Motor neuron (in vitro differentiated cells): Measurements from ENCODE around the gene TLL2. TPM values are rescaled to one million over a fixed set of nuclear protein-coding genes. Genes with fewer than 3 reads are reported as not detected.

Source experiments
- ATAC-seq, 8 experiments: fragments of 200-7000 bp; cut with Tn5 transposase; replicated peaks in 6 of 8; 2 replicates each; pipeline ENCODE4 v1.8.0; 2021; ENCODE audit warnings: mild to moderate bottlenecking in 8 of 8, moderate library complexity in 8 of 8
- H3K27ac ChIP-seq, 2 donors: fragments of 250-450 bp; sonication (Bioruptor Pico); 2 replicates each; pipeline ENCODE4 v1.9.0; 2021; ENCODE audit warnings: antibody characterized with exemption in 2 of 2, mild to moderate bottlenecking in 2 of 2, moderate library complexity in 1 of 2
- H3K4me1 ChIP-seq, 2 donors: fragments of 250-450 bp; sonication (Bioruptor Pico); replicated peaks in 1 of 2; 2 replicates each; pipeline ENCODE4 v1.6.1; 2021; ENCODE audit warnings: antibody characterized with exemption in 2 of 2, mild to moderate bottlenecking in 2 of 2, moderate library complexity in 1 of 2
- H3K4me3 ChIP-seq, 5 donors: fragments of 250-450 bp; sonication (Bioruptor Pico); 2 replicates each; pipeline ENCODE4 v1.9.0; 2021; ENCODE audit warnings: antibody characterized with exemption in 5 of 5, mild to moderate bottlenecking in 5 of 5, moderate library complexity in 4 of 5
- WGBS, 10 experiments: fragments of 450-650 bp; shearing (Covaris generic); methylation state at CpG; one replicate each; pipeline ENCODE4 v1.0.0; 2022; 5-methylcytosine and 5-hydroxymethylcytosine counted together
- in situ Hi-C, 9 experiments: fragments of 400-800 bp; cut with MboI; loops; one replicate each; pipeline ENCODE4 v1.15.0; 2021; ENCODE audit warnings: low sequenced_read_pairs in 9 of 9, low pct_unique_long_range_greater_than_20kb in 2 of 9; ENCODE audit not compliant: unreplicated experiment in 9 of 9
- total RNA-seq, 8 experiments: library from RNA; unstranded; fragments of 300-600 nt; gene quantifications; 2 replicates each; pipeline versions ENCODE4 v1.2.3 to v1.2.4, GENCODE V29; 2022

TLL2 gene
- total RNA-seq, 8 experiments from 2014 or later, result 1.1 to 20.4 (median 2.2) TPM

DNA sequence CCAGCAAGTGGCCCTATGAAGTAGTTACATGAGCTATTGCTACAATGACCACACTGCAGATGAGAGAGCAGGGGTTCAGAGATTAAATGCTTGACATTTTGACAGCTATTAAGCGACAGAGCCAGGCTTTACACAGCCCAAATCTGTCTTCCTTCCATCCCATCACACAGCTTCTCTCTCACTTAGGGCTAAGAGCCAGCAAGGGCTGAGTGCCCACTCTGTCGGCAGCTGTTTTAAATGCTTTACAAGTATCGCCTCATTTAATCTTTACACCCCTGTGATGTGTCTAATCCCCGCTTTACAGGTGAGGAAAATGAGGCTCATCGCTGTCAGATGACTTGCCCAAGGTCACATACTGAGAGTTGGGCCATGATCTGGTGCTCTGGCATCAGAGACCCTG, 139.7 kb downstream of the TLL2 start:
- no peak overlapping the region for H3K27ac ChIP-seq
- H3K4me3 ChIP-seq, result no peak overlapping the region
- no peak for ATAC-seq
- in situ Hi-C loops, result no loop called here
- WGBS, 10 experiments, result 84 to 100% (median 98%) methylated on average over 1 to 5 of the region's 5 CpGs; no CpG with 5 or more reads in 4 of the 10 experiments
- peaks cover 4% of the 10 kb centered on the region in 2 donors for H3K4me1 ChIP-seq

DNA sequence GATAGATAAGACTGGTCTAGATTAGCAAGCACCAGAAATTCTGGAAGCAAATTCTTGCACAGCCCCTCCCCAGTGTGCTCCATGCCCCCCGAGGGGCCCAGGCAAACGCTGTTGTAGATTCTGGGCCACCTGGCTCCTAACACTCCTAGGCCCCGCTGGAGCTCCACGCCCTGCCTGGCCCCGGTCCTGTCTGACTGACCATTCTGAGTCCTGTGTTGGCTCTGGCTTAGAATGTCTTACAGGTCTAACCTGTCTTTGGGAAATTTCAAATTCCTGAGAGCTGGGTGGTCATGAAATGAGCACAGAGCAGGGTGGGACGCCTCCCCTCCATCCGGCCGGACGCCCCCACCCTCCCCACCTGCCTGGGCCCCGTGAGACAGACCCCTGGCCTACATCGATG, 142.4 kb downstream of the TLL2 start:
- Histone ChIP-seq H3K4me1 (peaks cover 4 to 6% of the 10 kb centered on the region in 2 donors), H3K27ac (no peak overlapping the region), H3K4me3 (no peak overlapping the region)
- ATAC-seq, result no peak
- WGBS, 10 experiments, result 0 to 100% (median 70%) methylated on average over 1 to 5 of the region's 11 CpGs; no CpG with 5 or more reads in 5 of the 10 experiments
- in situ Hi-C loops, result no loop called here

DNA sequence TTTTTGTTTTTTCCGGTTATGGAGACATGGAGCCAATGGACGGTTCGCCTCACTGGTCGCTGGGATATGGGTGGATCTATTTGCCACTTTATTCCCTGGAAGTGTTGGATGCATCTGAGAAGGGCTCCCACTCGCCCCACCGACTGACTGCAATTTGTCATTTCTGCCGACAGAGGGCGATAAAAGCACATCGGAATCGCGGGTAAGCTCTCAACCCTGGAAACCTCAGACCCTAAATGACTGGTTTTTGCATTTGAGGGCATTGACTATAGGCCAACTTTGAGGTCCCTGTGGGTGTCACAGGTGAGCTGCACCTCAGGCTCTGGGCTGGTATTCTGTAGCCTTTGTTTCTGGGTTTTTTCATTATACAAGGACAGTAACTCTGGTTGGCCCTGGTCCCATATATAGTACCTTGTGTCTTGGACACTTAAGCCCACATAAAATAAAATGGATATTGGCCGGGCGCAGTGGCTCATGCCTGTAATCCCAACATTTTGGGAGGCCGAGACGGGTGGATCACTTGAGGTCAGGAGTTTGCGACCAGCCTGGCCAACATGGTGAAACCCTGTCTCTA, 143.1 kb downstream of the TLL2 start:
- in situ Hi-C loops, result no loop called here
- Histone ChIP-seq H3K27ac (no peak overlapping the region), H3K4me1 (peaks cover 4 to 6% of the 10 kb centered on the region in 2 donors), H3K4me3 (no peak overlapping the region)
- WGBS, 10 experiments, result 2 to 94% (median 41%) methylated on average over 3 to 10 of the region's 16 CpGs; no CpG with 5 or more reads in 2 of the 10 experiments
- ATAC-seq, result peak in 3 of 8 experiments; percentile 25 to 42 (median 25)

DNA sequence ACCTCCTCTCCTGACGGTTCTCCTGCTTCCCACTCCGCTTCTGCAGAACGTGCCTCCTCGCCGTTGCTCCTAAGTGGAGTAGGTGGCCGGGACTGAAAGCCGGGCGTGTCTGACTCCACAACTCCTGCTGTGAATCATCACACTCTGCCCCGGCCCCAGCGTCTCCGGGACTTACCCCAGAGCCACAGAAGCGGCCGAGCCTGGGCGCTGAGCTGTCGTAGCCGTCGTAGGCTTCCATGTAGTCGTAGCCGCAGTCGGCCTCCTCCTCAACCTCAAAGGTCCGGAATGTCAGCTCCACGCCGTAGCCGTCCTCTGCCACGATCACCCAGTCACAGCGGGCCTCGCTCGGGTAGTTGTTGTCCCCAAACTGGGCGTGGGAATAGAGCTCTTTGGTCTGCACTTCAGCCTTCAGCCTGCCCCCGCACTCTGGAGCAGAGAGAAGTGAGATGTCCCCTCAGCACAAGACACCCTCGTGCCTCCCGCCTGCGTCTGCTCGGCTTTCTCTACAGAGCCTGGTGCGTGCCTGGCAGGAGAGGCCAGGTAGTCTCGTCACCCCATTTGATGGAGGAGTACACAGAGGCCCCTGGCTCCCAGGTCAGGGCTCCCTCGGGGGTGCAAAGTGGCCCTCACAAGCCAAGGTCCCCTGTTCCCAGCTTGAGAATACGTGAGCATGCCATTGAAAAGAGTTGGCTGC, 143.7 kb downstream of the TLL2 start:
- Histone ChIP-seq H3K4me3 (no peak overlapping the region), H3K27ac (no peak overlapping the region), H3K4me1 (peaks cover 3 to 4% of the 10 kb centered on the region in 2 donors)
- in situ Hi-C loops, result no loop called here
- peak in 1 of 8 experiments; percentile 16 for ATAC-seq
- 70 to 100% (median 86%) methylated on average over 1 to 14 of the region's 38 CpGs; no CpG with 5 or more reads in 4 of the 10 experiments for WGBS, 10 experiments

DNA sequence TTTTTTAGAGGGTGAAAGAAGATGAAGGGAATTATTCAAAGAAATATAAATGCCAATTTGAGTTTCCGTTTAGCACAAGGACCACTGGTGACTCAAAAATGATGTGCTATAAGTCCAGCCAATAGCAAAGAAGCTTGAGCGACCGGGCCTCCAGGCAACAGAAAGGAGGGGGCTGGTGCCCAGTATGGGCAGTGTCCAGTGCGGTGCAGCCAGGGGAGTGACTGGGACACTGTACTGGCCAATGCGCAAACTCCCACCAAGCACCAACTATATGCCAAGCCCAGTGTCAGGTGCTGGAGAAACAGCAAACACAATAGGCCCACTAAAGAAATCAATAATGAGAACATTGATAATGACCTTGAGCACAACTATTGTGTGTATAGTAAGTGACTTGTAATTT, 144.8 kb downstream of the TLL2 start:
- 66 to 100% (median 93%) methylated on average over 2 to 5 of the region's 5 CpGs; no CpG with 5 or more reads in 4 of the 10 experiments for WGBS, 10 experiments
- peaks cover 0 to 3% of the 10 kb centered on the region in 2 donors for H3K4me1 ChIP-seq
- no peak overlapping the region for H3K4me3 ChIP-seq
- no peak overlapping the region for H3K27ac ChIP-seq
- in situ Hi-C loops, result no loop called here
- ATAC-seq, result no peak

DNA sequence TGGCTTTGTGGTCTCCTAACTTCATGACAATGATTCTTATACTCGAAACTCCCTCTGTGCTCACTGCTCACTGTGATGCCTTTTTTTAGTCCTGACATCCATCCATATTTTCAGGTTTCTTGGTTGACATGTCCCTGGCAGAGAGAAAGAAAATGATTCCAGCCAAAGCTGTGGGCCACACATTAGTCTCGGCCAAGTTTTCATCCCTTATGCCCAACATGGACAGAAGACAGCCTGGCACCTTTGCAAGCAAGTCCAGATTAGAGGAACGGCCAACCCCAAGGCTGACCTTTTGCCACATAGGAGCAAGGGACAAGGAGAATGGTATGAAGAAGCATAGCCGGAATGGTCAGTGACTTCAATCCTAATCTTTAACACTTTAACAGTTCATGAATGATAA, 146.3 kb downstream of the TLL2 start:
- Histone ChIP-seq H3K4me3 (no peak overlapping the region), H3K4me1 (peaks cover 0 to 3% of the 10 kb centered on the region in 2 donors), H3K27ac (no peak overlapping the region)
- ATAC-seq, result no peak
- 33 to 100% (median 75%) methylated on average over 1 to 4 of the region's 4 CpGs for WGBS, 10 experiments
- in situ Hi-C loops, result no loop called here

DNA sequence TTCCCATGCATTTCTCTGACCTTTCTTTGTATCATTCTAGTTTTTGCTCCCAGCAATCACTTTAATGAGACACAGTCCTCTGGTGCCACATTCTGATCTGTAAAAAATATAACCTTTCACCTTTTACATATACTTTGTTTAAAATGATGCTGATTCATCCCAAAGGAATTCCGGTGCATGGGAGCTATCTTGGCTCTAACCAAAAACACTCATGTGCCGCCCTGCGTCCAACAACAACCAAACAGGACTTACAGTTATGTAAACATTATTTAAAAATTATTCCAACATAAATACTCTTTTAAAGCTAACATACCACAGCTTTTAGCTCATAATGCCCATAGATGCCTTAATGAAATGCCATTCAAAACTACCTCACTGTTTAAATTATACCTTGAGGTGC, 147.2 kb downstream of the TLL2 start:
- in situ Hi-C loops, result no loop called here
- WGBS, 10 experiments, result 37 to 100% (median 88%) methylated on average over 2 to 3 of the region's 3 CpGs
- peaks cover 0 to 3% of the 10 kb centered on the region in 2 donors for H3K4me1 ChIP-seq
- peak in 1 of 8 experiments; percentile 14 for ATAC-seq
- no peak overlapping the region for H3K27ac ChIP-seq
- no peak overlapping the region for H3K4me3 ChIP-seq

DNA sequence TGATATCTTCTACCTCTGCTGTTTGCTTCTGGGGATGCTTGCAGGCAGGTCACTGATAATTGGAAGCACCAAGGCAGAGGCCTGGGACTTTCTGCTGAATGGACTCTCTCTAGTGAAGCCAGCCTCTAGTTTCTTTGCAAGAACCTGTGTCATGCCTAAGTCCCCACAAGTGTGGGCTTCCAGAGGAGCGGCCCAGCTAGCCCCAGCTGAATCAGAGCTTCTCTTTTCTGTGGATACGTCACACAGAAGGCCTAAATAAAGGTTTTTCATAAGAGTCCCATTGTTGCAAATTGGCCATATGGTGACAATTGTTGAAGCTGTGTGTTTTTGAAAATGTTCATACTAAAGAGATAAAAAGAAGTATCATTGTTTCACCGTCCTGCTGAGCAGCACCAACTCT, 148.2 kb downstream of the TLL2 start:
- in situ Hi-C loops, result no loop called here
- 53 to 100% (median 68%) methylated on average over 1 to 3 of the region's 3 CpGs; no CpG with 5 or more reads in 2 of the 10 experiments for WGBS, 10 experiments
- no peak overlapping the region for H3K4me3 ChIP-seq
- H3K4me1 ChIP-seq, result peaks cover 0 to 3% of the 10 kb centered on the region in 2 donors
- no peak overlapping the region for H3K27ac ChIP-seq
- no peak for ATAC-seq

DNA sequence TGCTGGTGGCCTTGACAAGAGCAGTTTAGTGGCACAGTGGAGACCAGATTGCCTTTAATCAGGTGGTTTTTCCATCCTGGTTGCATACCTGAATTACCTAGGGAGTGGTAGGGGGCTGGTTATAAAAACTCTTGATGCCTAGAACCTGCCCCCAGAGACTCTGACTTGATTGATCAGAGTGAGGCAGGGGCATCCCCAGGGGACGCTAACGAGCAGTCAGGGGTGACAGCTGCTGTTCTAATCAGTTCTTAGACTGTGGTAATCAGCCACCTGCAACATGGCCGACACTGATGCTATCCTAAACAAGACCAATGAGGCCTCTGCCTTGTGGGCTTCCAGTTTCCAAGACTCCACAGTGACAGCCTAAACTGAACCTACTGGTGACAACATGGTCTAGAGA, 153.0 kb downstream of the TLL2 start:
- 0 to 80% (median 74%) methylated on average over 1 to 3 of the region's 3 CpGs; no CpG with 5 or more reads in 3 of the 10 experiments for WGBS, 10 experiments
- no peak overlapping the region for H3K27ac ChIP-seq

DNA sequence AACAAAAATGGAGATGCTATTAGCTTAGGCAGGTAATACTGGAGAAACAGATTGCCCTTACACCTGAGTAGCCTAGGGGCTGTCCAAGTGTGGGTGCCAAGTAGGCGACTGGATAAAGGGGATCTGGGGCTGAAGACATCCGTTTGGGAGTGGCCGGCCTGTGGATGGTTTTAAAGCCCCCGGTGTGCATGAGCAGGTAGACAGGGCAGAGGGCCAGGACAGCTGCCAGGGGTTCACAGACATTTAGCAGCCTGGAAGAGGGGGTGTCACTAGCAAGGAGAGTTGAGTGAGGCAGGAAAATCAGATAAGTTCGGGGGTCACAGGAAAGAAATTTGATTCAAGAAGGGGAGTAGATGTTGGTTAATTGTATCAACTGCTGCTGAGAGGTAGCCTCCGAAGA, 153.4 kb downstream of the TLL2 start:
- 40 to 100% (median 85%) methylated on average over 1 to 6 of the region's 6 CpGs; no CpG with 5 or more reads in 3 of the 10 experiments for WGBS, 10 experiments
- H3K27ac ChIP-seq, result no peak overlapping the region
- no peak for ATAC-seq
- H3K4me1 ChIP-seq, result no peaks in the 10 kb centered on the region
- in situ Hi-C loops, result no loop called here
- no peak overlapping the region for H3K4me3 ChIP-seq

More for the DNA sequence above, 153.0 kb downstream of the TLL2 start:
- ATAC-seq, result no peak
- Histone ChIP-seq H3K4me1 (no peaks in the 10 kb centered on the region), H3K4me3 (no peak overlapping the region)
- in situ Hi-C loops, result no loop called here

DNA sequence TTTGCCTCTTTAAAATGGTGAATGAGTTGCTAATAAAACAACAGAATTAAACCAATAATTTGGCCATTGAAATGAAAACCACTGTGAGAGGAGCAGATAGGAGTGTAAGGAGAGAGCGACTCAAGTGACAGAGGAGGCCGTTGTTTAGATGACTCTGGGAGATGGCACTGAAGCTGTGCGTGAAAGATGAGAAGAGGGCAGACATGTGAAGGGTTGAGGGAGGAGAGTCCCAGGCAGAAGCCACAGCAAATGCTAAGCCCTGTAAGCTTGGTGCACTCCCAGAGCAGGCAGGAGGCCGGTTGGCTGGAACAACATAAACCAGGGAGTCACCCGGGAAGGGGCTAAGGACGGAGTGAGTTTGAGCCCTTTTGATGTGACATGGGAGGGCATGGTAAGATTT, 154.1 kb downstream of the TLL2 start:
- H3K4me1 ChIP-seq, result no peaks in the 10 kb centered on the region
- H3K4me3 ChIP-seq, result no peak overlapping the region
- no peak overlapping the region for H3K27ac ChIP-seq
- no peak for ATAC-seq
- in situ Hi-C loops, result no loop called here
- 38 to 100% (median 84%) methylated on average over 1 to 6 of the region's 6 CpGs for WGBS, 10 experiments

DNA sequence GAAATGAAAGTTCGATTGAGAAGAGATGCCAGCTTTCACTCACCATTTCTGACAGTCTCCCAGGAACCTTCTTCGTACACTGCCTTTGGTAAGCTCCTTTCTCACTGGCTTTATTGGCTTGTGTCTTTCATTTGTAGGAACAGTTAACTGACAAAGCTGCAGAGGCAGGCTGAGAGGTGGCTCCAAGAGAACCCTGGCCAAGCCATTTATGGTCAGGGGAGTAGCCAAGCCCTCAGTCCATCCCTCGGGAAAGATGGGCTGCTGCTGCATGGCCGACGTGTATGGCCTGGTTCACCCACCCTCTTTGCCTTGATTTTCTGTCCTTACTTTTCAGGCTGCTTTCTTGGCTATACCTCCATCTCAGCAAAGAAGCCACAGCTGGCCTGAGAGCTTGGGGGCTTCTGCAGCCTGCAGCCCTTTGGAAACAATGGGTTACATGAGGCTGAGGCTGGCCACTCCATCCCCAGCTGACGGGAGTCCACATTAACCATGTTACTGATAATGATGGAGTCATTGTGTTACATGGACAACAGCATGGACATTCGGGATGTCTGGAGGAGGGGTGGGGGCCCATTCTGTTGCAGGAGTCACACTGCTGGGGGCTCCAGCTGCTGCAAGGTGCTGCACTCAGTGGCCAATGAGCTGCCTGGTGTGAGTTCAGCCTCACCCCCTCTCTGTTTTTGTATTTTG, 154.7 kb downstream of the TLL2 start, which contains the start of gene OPALIN:
Gene OPALIN, minus strand, starts transcription at position 152 of the 690 bp plus-strand sequence. Its CDS starts 106 bp downstream, at position 46.
- Histone ChIP-seq H3K27ac (no peak within 1 kb of the TSS), H3K4me3 (no peak within 1 kb of the TSS), H3K4me1 (no peaks in the 10 kb centered on the region)
- 0 to 100% (median 68%) methylated on average over 1 to 7 of the region's 7 CpGs; no CpG with 5 or more reads in 1 of the 10 experiments for WGBS, 10 experiments
- no peak for ATAC-seq
- in situ Hi-C loops, result no loop called here

DNA sequence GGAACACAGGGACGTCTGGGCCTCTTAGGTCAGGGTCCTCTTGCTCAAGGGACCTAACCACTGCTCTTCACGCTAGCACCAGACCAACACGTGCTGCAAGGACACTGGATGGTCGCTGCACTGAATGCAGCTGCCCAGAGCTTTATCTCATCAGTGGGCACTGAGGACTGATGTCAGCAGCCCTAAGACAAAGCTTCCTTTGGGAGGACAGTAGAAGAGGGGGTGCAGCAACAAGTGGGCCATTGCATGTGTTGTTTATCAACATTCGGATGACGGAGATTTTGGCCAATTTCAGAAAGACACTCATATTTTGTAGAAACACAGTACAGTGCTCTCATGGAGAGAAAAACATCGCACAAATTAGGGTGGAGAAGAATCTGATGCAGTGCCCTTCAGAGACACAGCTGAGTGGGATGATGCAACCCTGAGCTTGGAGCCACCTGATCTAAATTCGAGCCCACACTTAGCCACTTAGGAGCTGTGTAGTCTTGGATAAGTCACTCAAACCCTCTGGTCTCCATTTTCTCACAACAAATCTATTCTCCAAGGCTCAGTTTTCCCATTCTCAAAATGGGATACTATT, 156.6 kb downstream of the TLL2 start:
- Histone ChIP-seq H3K4me1 (no peaks in the 10 kb centered on the region), H3K4me3 (no peak overlapping the region), H3K27ac (no peak overlapping the region)
- 27 to 100% (median 84%) methylated on average over 2 to 6 of the region's 8 CpGs; no CpG with 5 or more reads in 5 of the 10 experiments for WGBS, 10 experiments
- no peak for ATAC-seq
- in situ Hi-C loops, result no loop called here
